Mesenteric fat pad (tissue), 1 donor: ENCODE measurements around the gene PCSK9. TPM values are rescaled to one million over a fixed set of nuclear protein-coding genes. Genes with fewer than 3 reads are reported as not detected.
"Not testable (repeated sequence)": the region's sequence is repeated elsewhere in the genome, so short reads cannot be mapped to it uniquely, and the experiment has no call there.

Experiments used
- DNase-seq: peaks from one replicate; pipeline ENCODE4 v3.0.0-alpha.2; 2020; ENCODE audit warnings: low spot score
- total RNA-seq: library from RNA; stranded (reverse); fragmentation: NEBNext Ultra II Directional; extraction: Animal tissue kit (Norgen Biotek cat#: 25700); gene quantifications from one replicate; pipeline ENCODE4 v1.2.1, GENCODE V29; 2021
- donor health status: DM: yes; HTN: yes; CAD: no.

PCSK9 gene
- total RNA-seq, 1 donor from 2014 or later = 0.26 TPM

DNA sequence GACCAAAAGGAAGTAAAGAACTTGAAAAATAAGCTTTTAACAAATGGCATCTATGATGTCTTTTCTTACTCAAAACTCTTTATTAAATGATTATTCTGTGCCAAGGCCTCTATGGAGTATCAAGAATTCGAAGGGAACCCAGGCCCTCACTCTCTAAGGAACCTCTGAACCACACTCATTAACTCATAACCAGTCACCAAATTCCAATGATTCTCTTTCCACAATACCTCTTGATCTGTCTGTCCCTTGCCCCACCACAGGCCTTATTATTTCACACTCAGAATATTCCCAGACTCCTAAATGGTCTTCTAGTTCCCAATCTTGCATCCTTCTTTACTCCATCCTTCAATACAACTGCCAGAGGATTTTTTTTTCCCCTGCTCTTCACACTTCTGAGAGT, 37.0 kb downstream of the PCSK9 start:
- no peak for DNase-seq

DNA sequence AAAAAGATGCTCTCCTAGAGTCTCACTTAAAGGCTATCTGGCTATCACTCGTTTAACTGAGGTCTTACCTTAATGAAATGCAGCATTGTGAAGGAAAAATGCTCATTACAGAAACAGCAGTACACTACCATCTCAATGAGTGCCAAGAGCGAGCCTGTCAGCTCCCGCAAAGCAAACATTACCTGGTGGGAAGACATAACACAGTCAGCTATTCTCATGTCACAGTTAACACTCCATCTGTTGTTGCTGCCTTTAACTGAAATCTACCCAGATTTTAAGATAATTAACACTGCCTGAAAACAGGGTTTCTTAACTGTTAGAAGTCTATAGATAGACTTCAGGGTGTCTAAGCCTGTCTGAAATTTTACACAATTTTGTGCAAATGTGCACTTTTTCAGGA, 39.1 kb downstream of the PCSK9 start:
- DNase-seq = no peak

GRCh38 chr1:55079651-55080050, 40.3 kb downstream of the PCSK9 start:
- no peak for DNase-seq

- no peak for DNase-seq
Observed at GRCh38 chr1:55081188-55081904, 42.0 kb downstream of the PCSK9 start.

DNA sequence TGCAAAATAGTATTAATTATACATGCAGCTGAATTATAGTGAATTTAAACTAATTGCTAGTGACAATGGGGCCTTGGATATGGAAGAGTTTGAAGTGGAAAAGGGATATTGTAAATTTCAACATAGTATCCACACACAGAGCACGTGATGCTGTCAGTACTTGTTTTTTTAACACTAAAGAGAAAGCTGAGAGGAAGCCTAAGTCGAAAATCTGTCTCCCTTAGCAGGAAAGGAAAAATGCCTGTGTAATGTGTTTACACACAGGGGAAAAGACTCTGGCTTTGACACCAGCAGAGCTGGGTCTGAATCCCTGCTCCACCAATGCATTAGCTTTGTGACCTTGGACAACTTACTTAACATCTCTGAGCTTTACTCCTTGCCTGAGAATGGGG, 42.6 kb downstream of the PCSK9 start:
- DNase-seq = no peak

GRCh38 chr1:55084257-55084656, 44.9 kb downstream of the PCSK9 start:
- DNase-seq = no peak

- DNase-seq = no peak
Observed at GRCh38 chr1:55087439-55087838, 48.1 kb downstream of the PCSK9 start.

GRCh38 chr1:55088413-55088812, 49.1 kb downstream of the PCSK9 start:
- DNase-seq = no peak

GRCh38 chr1:55089683-55090082, 50.3 kb downstream of the PCSK9 start:
- DNase-seq = no peak

DNA sequence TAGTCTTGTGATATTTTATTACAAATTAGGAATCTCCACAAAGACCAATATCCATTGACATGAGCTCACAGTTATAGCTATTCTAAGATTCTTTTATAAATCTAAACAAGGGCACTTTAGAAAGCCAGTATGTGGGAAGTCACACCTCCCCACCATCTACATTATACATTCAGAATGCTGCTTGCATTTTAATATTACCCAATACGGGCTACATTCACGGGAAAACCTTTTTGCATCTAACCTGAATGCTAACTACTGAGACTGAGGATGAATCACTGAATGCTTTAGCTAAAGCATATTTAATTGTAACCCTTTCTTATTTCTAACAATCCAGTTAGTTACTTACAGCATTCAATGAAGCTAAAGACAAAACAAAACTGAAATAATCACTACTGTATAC, 53.1 kb downstream of the PCSK9 start:
- no peak for DNase-seq

GRCh38 chr1:55095095-55095494, 55.7 kb downstream of the PCSK9 start:
- DNase-seq = no peak

- DNase-seq = no peak
Observed at GRCh38 chr1:55103891-55104290, 64.5 kb downstream of the PCSK9 start.

DNA sequence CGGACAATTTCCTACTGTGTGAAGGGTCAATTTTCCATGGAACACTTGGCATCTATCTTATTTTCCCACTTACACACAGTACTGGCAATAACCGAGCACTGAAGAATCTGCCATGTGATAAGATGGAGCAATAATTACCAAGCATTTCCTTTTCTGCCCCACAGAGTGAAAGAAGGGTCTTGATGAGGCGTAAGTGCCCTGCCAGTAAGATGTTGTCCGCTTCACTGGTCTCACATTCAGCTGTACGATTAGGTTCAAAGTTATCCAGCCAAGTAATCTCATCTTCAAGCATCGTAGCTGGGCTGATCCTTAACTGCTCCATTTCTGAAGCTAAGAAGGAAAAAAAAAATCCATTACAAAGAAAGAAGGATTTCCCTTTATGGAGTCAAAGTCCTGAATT, 67.8 kb downstream of the PCSK9 start:
- no peak for DNase-seq

GRCh38 chr1:55109005-55109404, 69.7 kb downstream of the PCSK9 start:
- DNase-seq = not testable (repeated sequence)

Other genes starting within 250 kb of the PCSK9 start
- gene TTC22, start 238.2 kb upstream of the PCSK9 start, total RNA-seq = not detected
- gene DHCR24, start 152.4 kb upstream of the PCSK9 start, total RNA-seq = 115 TPM
- not detected for gene TMEM61, start 58.9 kb upstream of the PCSK9 start, total RNA-seq
- gene BSND, start 40.6 kb upstream of the PCSK9 start, total RNA-seq = not detected
- 59.8 TPM for gene USP24, start 175.8 kb downstream of the PCSK9 start, total RNA-seq